CD14-positive monocyte (primary cell): Measurements from ENCODE around the gene NID2. TPM values are rescaled to one million over a fixed set of nuclear protein-coding genes. Genes with fewer than 3 reads are reported as not detected.

Experiments
- DNase-seq, 3 donors: peaks; one replicate each; pipeline ENCODE4 v3.0.0-alpha.2; 2011 to 2022
- H2AFZ ChIP-seq: 2 replicates; pipeline ENCODE4 v1.6.0; 2012; ENCODE audit warnings: mild to moderate bottlenecking, low read depth, low read length, inconsistent platforms; ENCODE audit not compliant: insufficient read depth, poor library complexity, severe bottlenecking
- H3K27ac ChIP-seq, 2 donors: 1 replicate in 1 of 2; 2 replicates in 1 of 2; pipeline ENCODE4 v1.5.1; 2012 to 2013; ENCODE audit warnings: low read length in 2 of 2, control low read depth in 1 of 2, inconsistent platforms in 1 of 2, low read depth in 1 of 2, mild to moderate bottlenecking in 1 of 2
- H3K27me3 ChIP-seq, 2 donors: one replicate each; pipeline versions ENCODE4 v1.6.0 to v1.6.1; 2011 to 2013; ENCODE audit warnings: low read length in 2 of 2; ENCODE audit not compliant: control insufficient read depth in 2 of 2, insufficient read depth in 2 of 2
- H3K36me3 ChIP-seq, 2 donors: replicated peaks in 1 of 2; 1 replicate in 1 of 2; 2 replicates in 1 of 2; pipeline versions ENCODE4 v1.5.1 to v1.6.1; 2012 to 2013; ENCODE audit warnings: low read length in 2 of 2, control low read depth in 1 of 2, inconsistent platforms in 1 of 2, mild to moderate bottlenecking in 1 of 2; ENCODE audit not compliant: insufficient read depth in 2 of 2, control insufficient read depth in 1 of 2
- H3K4me1 ChIP-seq, 2 donors: 1 replicate in 1 of 2; 2 replicates in 1 of 2; pipeline versions ENCODE4 v1.5.1 to v1.6.1; 2012 to 2013; ENCODE audit warnings: low read length in 2 of 2, control low read depth in 1 of 2, inconsistent platforms in 1 of 2, mild to moderate bottlenecking in 1 of 2, moderate library complexity in 1 of 2; ENCODE audit not compliant: insufficient read depth in 2 of 2, control insufficient read depth in 1 of 2
- H3K4me2 ChIP-seq: replicated peaks from 2 replicates; pipeline ENCODE3; 2012; ENCODE audit warnings: low read length, moderate library complexity, mild to moderate bottlenecking; ENCODE audit not compliant: poor library complexity, severe bottlenecking; ENCODE audit errors: extremely low read depth
- H3K4me3 ChIP-seq, 3 experiments: fragments of 200-600 bp in 1 of 3; sonication (generic) in 1 of 3; replicated peaks in 1 of 3; 1 replicate in 2 of 3; 2 replicates in 1 of 3; pipeline ENCODE4 v1.5.1; 2011 to 2013; ENCODE audit warnings: low read length in 3 of 3, mild to moderate bottlenecking in 3 of 3, control low read depth in 2 of 3, low read depth in 2 of 3, inconsistent platforms in 1 of 3, moderate library complexity in 1 of 3
- H3K79me2 ChIP-seq: 2 replicates; pipeline ENCODE4 v1.6.0; 2012; ENCODE audit warnings: mild to moderate bottlenecking, control low read depth, inconsistent platforms, low read length, moderate library complexity; ENCODE audit not compliant: insufficient read depth
- H3K9ac ChIP-seq: 2 replicates; pipeline ENCODE4 v1.6.0; 2017; ENCODE audit warnings: low read length, mild to moderate bottlenecking; ENCODE audit not compliant: insufficient read depth, poor library complexity, severe bottlenecking
- H3K9me3 ChIP-seq, 2 donors: replicated peaks in 1 of 2; 1 replicate in 1 of 2; 2 replicates in 1 of 2; pipeline versions ENCODE4 v1.5.1 to v1.6.1; 2012 to 2013; ENCODE audit warnings: low read length in 2 of 2, control low read depth in 1 of 2; ENCODE audit not compliant: control insufficient read depth in 1 of 2, insufficient read depth in 1 of 2
- H4K20me1 ChIP-seq: 2 replicates; pipeline ENCODE4 v1.6.0; 2012; ENCODE audit warnings: mild to moderate bottlenecking, low read length, control low read depth, moderate library complexity; ENCODE audit not compliant: insufficient read depth
- H3K27ac Mint-ChIP-seq, 7 donors: one replicate each; pipeline ENCODE4 v1.8.0; 2020; ENCODE audit warnings: mild to moderate bottlenecking in 7 of 7, mixed read lengths in 7 of 7, moderate library complexity in 6 of 7, inconsistent platforms in 2 of 7
- H3K27me3 Mint-ChIP-seq, 3 donors: one replicate each; pipeline ENCODE4 v1.8.0; 2021 to 2022; ENCODE audit warnings: low read depth in 3 of 3, mild to moderate bottlenecking in 3 of 3, mixed read lengths in 3 of 3, moderate library complexity in 3 of 3, inconsistent platforms in 1 of 3
- H3K36me3 Mint-ChIP-seq, 2 donors: one replicate each; pipeline ENCODE4 v1.8.0; 2020; ENCODE audit warnings: mixed read lengths in 2 of 2, inconsistent platforms in 1 of 2, mild to moderate bottlenecking in 1 of 2
- H3K4me1 Mint-ChIP-seq: one replicate; pipeline ENCODE4 v1.8.0; 2020; ENCODE audit warnings: mild to moderate bottlenecking, mixed read lengths
- H3K4me3 Mint-ChIP-seq, 2 donors: one replicate each; pipeline ENCODE4 v1.8.0; 2020; ENCODE audit warnings: mild to moderate bottlenecking in 2 of 2, mixed read lengths in 2 of 2, moderate library complexity in 1 of 2
- H3K9me3 Mint-ChIP-seq, 7 donors: one replicate each; pipeline ENCODE4 v1.8.0; 2020 to 2022; ENCODE audit warnings: mixed read lengths in 7 of 7, mild to moderate bottlenecking in 6 of 7, moderate library complexity in 6 of 7, inconsistent platforms in 2 of 7
- CTCF ChIP-seq: fragments of 200-600 bp; IDR thresholded peaks from one replicate; pipeline ENCODE4 v1.8.0; 2022; ENCODE audit warnings: antibody characterized with exemption, mild to moderate bottlenecking
- WGBS: methylation state at CpG from one replicate; pipeline ENCODE4 v1.1.5; 2013; ENCODE audit warnings: missing lambda C conversion rate; ENCODE audit not compliant: insufficient coverage; 5-methylcytosine and 5-hydroxymethylcytosine counted together
- intact Hi-C, 2 donors: fragments of 100-400 bp; cut with micrococcal nuclease; formaldehyde crosslinking; loops; one replicate each; pipeline versions ENCODE4 v1.15.0 to v1.15.1; 2023
- polyA plus RNA-seq, 3 donors: library from polyadenylated mRNA; depleted of rRNA in 1 of 3; unstranded in 2 of 3; stranded (reverse) in 1 of 3; fragments of 300-500 nt in 2 of 3; fragments of >200 nt in 1 of 3; fragmentation: Illumina TruSeq in 2 of 3; gene quantifications; 1 replicate in 2 of 3; 2 replicates in 1 of 3; pipeline ENCODE4 v1.2.3, GENCODE V29; 2012 to 2021

Gene NID2
- polyA plus RNA-seq, 3 donors, result not detected

- intact Hi-C loops, result no loop called here
- WGBS, result 71% methylated on average over 3 of the region's 4 CpGs
- H3K79me2 ChIP-seq, result no peaks in the 10 kb centered on the region
- no peaks in the 10 kb centered on the region for H3K4me1 Mint-ChIP-seq
- no peak overlapping the region for H3K4me3 Mint-ChIP-seq
- TF ChIP-seq CTCF, result no peak
- H3K4me2 ChIP-seq, result no peak overlapping the region
- DNase-seq, result no peak
- H3K4me1 ChIP-seq, result no peaks in the 10 kb centered on the region
- peaks cover 0 to 5% (median 2%) of the 10 kb centered on the region in 7 donors for H3K9me3 Mint-ChIP-seq
- peaks cover 0 to 2% (median 1%) of the 10 kb centered on the region in 3 donors for H3K27me3 Mint-ChIP-seq
- no peaks in the 10 kb centered on the region for H4K20me1 ChIP-seq
- no peak overlapping the region for H3K27ac ChIP-seq
- H3K36me3 ChIP-seq, result no peaks in the 10 kb centered on the region
- H3K36me3 Mint-ChIP-seq, result no peaks in the 10 kb centered on the region
- H3K27me3 ChIP-seq, result no peaks in the 10 kb centered on the region
- no peaks in the 10 kb centered on the region for H3K9me3 ChIP-seq
- no peak overlapping the region for H3K9ac ChIP-seq
- no peak overlapping the region for H3K4me3 ChIP-seq
- no peak overlapping the region for H2AFZ ChIP-seq
- H3K27ac Mint-ChIP-seq, result no peak overlapping the region
Measured at GRCh38 chr14:52094546-52095271, 25.9 kb upstream of the NID2 start.

DNA sequence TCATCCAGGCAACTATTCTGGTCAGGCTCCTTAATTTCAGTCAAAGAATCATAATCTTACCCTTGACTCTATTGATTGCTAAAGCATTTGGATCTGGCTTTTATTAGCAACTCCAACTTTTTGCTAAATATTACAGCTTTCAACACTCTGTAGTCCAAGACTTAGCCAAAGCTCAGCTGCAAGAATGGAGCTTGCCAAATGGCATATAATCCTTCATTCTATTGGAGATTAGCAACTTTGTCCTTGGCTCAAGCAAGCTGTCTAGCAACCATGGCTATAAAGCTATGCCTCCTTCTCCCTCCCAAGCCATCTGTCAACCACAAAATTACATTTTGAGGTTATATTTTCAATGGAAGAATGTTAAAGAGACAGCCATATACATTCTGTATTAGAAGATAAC is 23.1 kb upstream of the NID2 start:
- intact Hi-C loops, result no loop called here

More for the DNA sequence above, 23.1 kb upstream of the NID2 start:
- Histone ChIP-seq H3K79me2 (no peaks in the 10 kb centered on the region), H3K4me3 (no peak overlapping the region), H3K9ac (no peak overlapping the region), H3K4me1 (no peaks in the 10 kb centered on the region), H3K27me3 (no peaks in the 10 kb centered on the region), H3K36me3 (no peaks in the 10 kb centered on the region), H2AFZ (no peak overlapping the region), H3K4me2 (no peak overlapping the region), H4K20me1 (no peaks in the 10 kb centered on the region), H3K27ac (no peak overlapping the region), H3K9me3 (no peaks in the 10 kb centered on the region)
- H3K27me3 Mint-ChIP-seq, result peaks cover 0 to 2% (median 1%) of the 10 kb centered on the region in 3 donors
- H3K27ac Mint-ChIP-seq, result no peak overlapping the region
- TF ChIP-seq CTCF, result no peak
- no peaks in the 10 kb centered on the region for H3K36me3 Mint-ChIP-seq
- no peaks in the 10 kb centered on the region for H3K4me1 Mint-ChIP-seq
- H3K9me3 Mint-ChIP-seq, result peaks cover 0 to 5% (median 2%) of the 10 kb centered on the region in 7 donors
- H3K4me3 Mint-ChIP-seq, result no peak overlapping the region
- no peak for DNase-seq
